A172 (cell line): Measurements from ENCODE around the gene MAGI2. TPM values are rescaled to one million over a fixed set of nuclear protein-coding genes. Genes with fewer than 3 reads are reported as not detected.

Experiments used
- DNase-seq: peaks from one replicate; pipeline ENCODE4 v3.0.0-alpha.2; 2015; ENCODE audit warnings: low spot score
- total RNA-seq: library from RNA; depleted of rRNA; stranded (reverse); fragments of >200 nt; shearing (Covaris generic); gene quantifications from 2 replicates; pipeline ENCODE4 v1.2.3, GENCODE V29; 2014; rRNA removed

MAGI2 gene
- total RNA-seq: 1.4 and 1.5 TPM in 2 replicates

GRCh38 chr7:79453558-79454360 lies at the start of gene MAGI2:
Gene MAGI2 (minus strand): TSS chr7:79453667. CDS start chr7:79453320, 347 bp downstream.
- peak; percentile 6 for DNase-seq

GRCh38 chr7:79502151-79502550 lies 48.7 kb upstream of the MAGI2 start:
- no peak for DNase-seq

GRCh38 chr7:79500759-79501158 lies 47.3 kb upstream of the MAGI2 start:
- DNase-seq: no peak

GRCh38 chr7:79497728-79498127 lies 44.3 kb upstream of the MAGI2 start:
- DNase-seq: no peak

- DNase-seq: peak; percentile 75
These were observed 42.2 kb upstream of the MAGI2 start for GRCh38 chr7:79495544-79496272.

GRCh38 chr7:79494046-79494445 lies 40.6 kb upstream of the MAGI2 start:
- peak; percentile 11 for DNase-seq

GRCh38 chr7:79489371-79489770 lies 35.9 kb upstream of the MAGI2 start:
- no peak for DNase-seq

- DNase-seq: no peak
These were observed 24.9 kb upstream of the MAGI2 start for GRCh38 chr7:79478386-79478785.

- DNase-seq: no peak
These were observed 22.0 kb upstream of the MAGI2 start for GRCh38 chr7:79475455-79475854.

- DNase-seq: no peak
These were observed 18.2 kb upstream of the MAGI2 start for GRCh38 chr7:79471699-79472098.

- no peak for DNase-seq
These were observed 17.8 kb upstream of the MAGI2 start for GRCh38 chr7:79471283-79471682.

- DNase-seq: no peak
These were observed 12.1 kb upstream of the MAGI2 start for GRCh38 chr7:79465551-79465950.

GRCh38 chr7:79464051-79464450 lies 10.6 kb upstream of the MAGI2 start:
- no peak for DNase-seq

GRCh38 chr7:79462390-79462789 lies 8.9 kb upstream of the MAGI2 start:
- DNase-seq: no peak

- DNase-seq: peak; percentile 59
These were observed 8.2 kb upstream of the MAGI2 start for GRCh38 chr7:79461660-79462059.

- no peak for DNase-seq
These were observed 5.9 kb upstream of the MAGI2 start for GRCh38 chr7:79459381-79459780.

- no peak for DNase-seq
These were observed 5.3 kb upstream of the MAGI2 start for GRCh38 chr7:79458796-79459195.

GRCh38 chr7:79455173-79455790 lies 1.8 kb upstream of the MAGI2 start:
- no peak for DNase-seq

- no peak for DNase-seq
These were observed 994 bp upstream of the MAGI2 start for GRCh38 chr7:79454361-79454960.

GRCh38 chr7:79453266-79453557 lies 255 bp downstream of the MAGI2 start:
- DNase-seq: no peak

- no peak for DNase-seq
These were observed 787 bp downstream of the MAGI2 start for GRCh38 chr7:79452495-79453265.

GRCh38 chr7:79452032-79452494 lies 1.4 kb downstream of the MAGI2 start:
- DNase-seq: peak; percentile 69
